Fibroblast of lung (primary cell): ENCODE data around the gene LIMK2. TPM values are rescaled to one million over a fixed set of nuclear protein-coding genes. Genes with fewer than 3 reads are reported as not detected.

Experiments
- DNase-seq, 2 donors: peaks; one replicate each; pipeline versions ENCODE4 v3.0.0 to v3.0.0-alpha.2; 2010; ENCODE audit warnings: low read depth in 2 of 2
- H2AFZ ChIP-seq: 2 replicates; pipeline ENCODE4 v1.5.1; 2012; ENCODE audit warnings: low read length, control low read depth, inconsistent platforms
- H3K27ac ChIP-seq: 2 replicates; pipeline ENCODE4 v1.5.1; 2011; ENCODE audit warnings: low read length, control low read depth; ENCODE audit not compliant: insufficient read depth
- H3K27me3 ChIP-seq: 2 replicates; pipeline ENCODE4 v1.5.1; 2011; ENCODE audit warnings: mild to moderate bottlenecking, low read length; ENCODE audit not compliant: control insufficient read depth, insufficient read depth
- H3K36me3 ChIP-seq: 2 replicates; pipeline ENCODE4 v1.5.1; 2011; ENCODE audit warnings: low read length; ENCODE audit not compliant: control insufficient read depth, insufficient read depth
- H3K4me1 ChIP-seq: 2 replicates; pipeline ENCODE4 v1.5.1; 2011; ENCODE audit warnings: low read length; ENCODE audit not compliant: control insufficient read depth, insufficient read depth; ENCODE audit errors: extremely low read depth
- H3K4me2 ChIP-seq: 2 replicates; pipeline ENCODE4 v1.5.1; 2011; ENCODE audit warnings: low read length, control low read depth; ENCODE audit not compliant: insufficient read depth; ENCODE audit errors: extremely low read depth
- H3K4me3 ChIP-seq, 4 experiments: fragments of 200-600 bp in 1 of 4; sonication (generic) in 1 of 4; replicated peaks in 1 of 4; 2 replicates each; pipeline ENCODE4 v1.5.1; 2011 to 2016; ENCODE audit warnings: low read length in 4 of 4, low read depth in 3 of 4, mild to moderate bottlenecking in 3 of 4, control low read depth in 2 of 4, inconsistent platforms in 1 of 4, mixed read lengths in 1 of 4; ENCODE audit not compliant: insufficient read depth in 1 of 4; ENCODE audit errors: control extremely low read depth in 1 of 4
- H3K79me2 ChIP-seq: 2 replicates; pipeline ENCODE4 v1.5.1; 2012; ENCODE audit warnings: mild to moderate bottlenecking, low read length, inconsistent platforms; ENCODE audit not compliant: control insufficient read depth, insufficient read depth
- H3K9ac ChIP-seq: 2 replicates; pipeline ENCODE4 v1.5.1; 2011; ENCODE audit warnings: mild to moderate bottlenecking, low read length, control low read depth; ENCODE audit not compliant: insufficient read depth
- H3K9me3 ChIP-seq: 2 replicates; pipeline ENCODE4 v1.5.1; 2012; ENCODE audit warnings: low read depth, low read length; ENCODE audit not compliant: control insufficient read depth, insufficient read depth
- H4K20me1 ChIP-seq: 2 replicates; pipeline ENCODE4 v1.5.1; 2011; ENCODE audit warnings: low read length; ENCODE audit not compliant: control insufficient read depth, insufficient read depth; ENCODE audit errors: extremely low read depth
- CTCF ChIP-seq, 2 donors: IDR thresholded peaks in 1 of 2; conservative IDR thresholded peaks in 1 of 2; 1 replicate in 1 of 2; 2 replicates in 1 of 2; pipeline ENCODE4 v1.5.1; 2011 to 2012; ENCODE audit warnings: low read length in 2 of 2, control low read depth in 1 of 2, inconsistent platforms in 1 of 2, low read depth in 1 of 2, mild to moderate bottlenecking in 1 of 2
- EZH2 ChIP-seq: IDR thresholded peaks from 2 replicates; pipeline ENCODE4 v1.5.1; 2012; ENCODE audit warnings: low read length, control low read depth, mild to moderate bottlenecking; ENCODE audit errors: missing control alignments
- polyA plus RNA-seq, 2 donors: library from polyadenylated mRNA; depleted of rRNA in 1 of 2; stranded (reverse) in 1 of 2; unstranded in 1 of 2; fragments of >200 nt; gene quantifications; 2 replicates each; pipeline ENCODE4 v1.2.1, GENCODE V29; 2011 to 2012; ENCODE audit warnings: missing spikeins in 1 of 2
- total RNA-seq: library from RNA; depleted of rRNA; stranded (reverse); fragments of >200 nt; gene quantifications from 2 replicates; pipeline ENCODE4 v1.2.1, GENCODE V29; 2014

Gene LIMK2
- total and polyA plus RNA-seq, 2 donors (not counting 1 experiment from before 2014, with no cell fraction given), result 3.4 to 20.0 TPM

DNA sequence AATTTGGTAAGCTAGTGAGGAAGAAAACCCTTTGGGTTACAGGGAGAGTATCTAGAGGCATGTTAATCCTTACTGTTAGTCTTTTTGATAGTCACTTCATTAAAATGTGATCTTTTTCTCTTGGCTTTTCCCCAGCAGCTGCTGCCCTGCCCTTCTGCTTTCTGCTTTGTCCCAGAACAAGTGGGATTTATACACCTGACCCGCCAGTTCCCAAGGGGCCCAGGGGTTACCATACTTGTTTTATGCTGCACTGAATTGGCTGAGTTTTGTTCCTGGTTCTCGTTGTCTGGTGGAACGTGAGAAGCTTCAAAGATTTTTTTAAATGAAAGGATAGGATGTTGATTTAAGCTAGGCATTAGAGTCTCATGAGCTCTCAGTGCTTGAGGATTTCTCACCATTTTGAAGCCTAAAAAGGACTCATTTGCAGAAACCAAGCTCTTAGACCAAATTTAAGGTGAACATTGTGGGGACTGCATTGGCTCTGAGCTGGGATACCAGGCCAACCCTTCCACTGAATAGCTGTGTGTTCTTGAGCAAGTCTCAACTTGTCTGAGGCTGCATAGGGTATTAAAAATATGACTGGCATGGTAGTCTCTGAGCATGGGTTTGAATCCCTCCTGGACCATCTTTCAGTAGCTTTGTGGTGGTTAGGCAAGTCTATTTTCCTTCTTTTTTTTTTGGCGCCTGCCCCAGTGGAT is 6.6 kb downstream of the LIMK2 start:
- TF ChIP-seq CTCF (conservative IDR thresholded peaks at IDR 0.05 in 1 of 2, IDR thresholded peaks at IDR 0.05 in 1 of 2; ENCODE audit: low read depth in 1 of 2, low read length in 2 of 2), result no peak
- no peak overlapping the region for H3K4me2 ChIP-seq

DNA sequence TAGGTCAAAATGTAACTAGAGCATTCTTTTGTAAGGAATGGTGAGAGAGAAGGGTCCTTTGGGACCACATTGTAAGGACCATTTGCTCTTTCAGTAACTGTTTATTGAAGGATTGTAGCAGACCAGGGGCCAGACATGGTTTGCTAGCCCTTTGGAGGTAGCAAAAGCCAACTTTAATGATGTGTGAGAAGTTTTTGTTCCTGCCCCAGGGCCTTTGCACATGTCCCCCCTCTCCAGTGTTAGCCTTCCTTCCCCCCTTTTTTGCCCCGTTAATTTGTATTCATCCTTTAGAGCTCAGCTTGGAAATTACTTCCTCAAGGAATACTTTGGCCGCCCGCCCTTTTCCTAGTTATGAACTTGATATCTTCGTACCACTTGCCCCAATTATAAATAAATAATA is 9.0 kb downstream of the LIMK2 start:
- no peaks in the 10 kb centered on the region for H3K79me2 ChIP-seq
- no peak overlapping the region for H3K4me2 ChIP-seq
- TF ChIP-seq CTCF (conservative IDR thresholded peaks at IDR 0.05 in 1 of 2, IDR thresholded peaks at IDR 0.05 in 1 of 2; ENCODE audit: low read depth in 1 of 2, low read length in 2 of 2) (no peak), EZH2 (no peak)
- no peaks in the 10 kb centered on the region for H4K20me1 ChIP-seq
- no peaks in the 10 kb centered on the region for H3K9me3 ChIP-seq
- H3K36me3 ChIP-seq, result no peaks in the 10 kb centered on the region
- no peak overlapping the region for H2AFZ ChIP-seq
- H3K27me3 ChIP-seq, result no peaks in the 10 kb centered on the region
- DNase-seq, result no peak
- no peak overlapping the region for H3K4me3 ChIP-seq
- H3K27ac ChIP-seq, result no peak overlapping the region
- no peaks in the 10 kb centered on the region for H3K4me1 ChIP-seq
- no peak overlapping the region for H3K9ac ChIP-seq

More for the DNA sequence above, 6.6 kb downstream of the LIMK2 start:
- Histone ChIP-seq H3K4me3 (no peak overlapping the region), H4K20me1 (no peaks in the 10 kb centered on the region), H3K79me2 (no peaks in the 10 kb centered on the region), H3K27me3 (no peaks in the 10 kb centered on the region), H3K4me1 (no peaks in the 10 kb centered on the region), H3K27ac (no peak overlapping the region), H3K36me3 (no peaks in the 10 kb centered on the region), H3K9ac (no peak overlapping the region), H2AFZ (no peak overlapping the region), H3K9me3 (no peaks in the 10 kb centered on the region)
- no peak for DNase-seq

- Histone ChIP-seq H3K4me2 (no peak overlapping the region), H3K9me3 (no peaks in the 10 kb centered on the region), H3K9ac (no peak overlapping the region), H3K79me2 (no peaks in the 10 kb centered on the region), H3K27me3 (no peaks in the 10 kb centered on the region), H3K4me1 (no peaks in the 10 kb centered on the region), H4K20me1 (no peaks in the 10 kb centered on the region), H3K27ac (no peak overlapping the region), H3K4me3 (no peak overlapping the region), H3K36me3 (no peaks in the 10 kb centered on the region), H2AFZ (no peak overlapping the region)
- TF ChIP-seq CTCF (conservative IDR thresholded peaks at IDR 0.05 in 1 of 2, IDR thresholded peaks at IDR 0.05 in 1 of 2; ENCODE audit: low read depth in 1 of 2, low read length in 2 of 2) (no peak), EZH2 (no peak)
- DNase-seq, result no peak
Observed at GRCh38 chr22:31222736-31223135, 10.6 kb downstream of the LIMK2 start.
